GM19043 (cell line): ENCODE results near the gene SPATA4.

Source experiments
- ATAC-seq: cut with Tn5 transposase; IDR thresholded peaks from one replicate; pipeline ENCODE4 v1.9.1; 2021; ENCODE audit warnings: low read depth; ENCODE audit not compliant: unreplicated experiment

Gene SPATA4

DNA sequence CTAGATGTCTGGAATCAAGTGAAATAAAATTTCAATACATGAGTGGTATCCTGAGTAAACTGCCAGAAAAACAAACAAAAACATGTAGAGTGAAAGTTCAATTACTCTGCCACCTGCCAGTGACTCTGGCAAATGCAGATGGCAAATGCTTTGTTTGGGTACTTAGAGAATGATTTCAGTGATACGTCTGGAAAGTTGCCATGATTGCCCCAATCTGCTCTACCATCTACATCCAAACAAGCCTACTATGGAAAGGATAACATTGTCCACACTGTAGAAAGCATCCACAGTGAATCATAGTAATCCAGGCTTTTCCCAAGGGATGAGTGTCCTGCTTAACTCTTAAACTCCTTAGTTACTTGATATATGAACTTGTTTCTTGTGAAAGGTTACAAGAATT is 3.4 kb downstream of the SPATA4 start:
- no peak for ATAC-seq

DNA sequence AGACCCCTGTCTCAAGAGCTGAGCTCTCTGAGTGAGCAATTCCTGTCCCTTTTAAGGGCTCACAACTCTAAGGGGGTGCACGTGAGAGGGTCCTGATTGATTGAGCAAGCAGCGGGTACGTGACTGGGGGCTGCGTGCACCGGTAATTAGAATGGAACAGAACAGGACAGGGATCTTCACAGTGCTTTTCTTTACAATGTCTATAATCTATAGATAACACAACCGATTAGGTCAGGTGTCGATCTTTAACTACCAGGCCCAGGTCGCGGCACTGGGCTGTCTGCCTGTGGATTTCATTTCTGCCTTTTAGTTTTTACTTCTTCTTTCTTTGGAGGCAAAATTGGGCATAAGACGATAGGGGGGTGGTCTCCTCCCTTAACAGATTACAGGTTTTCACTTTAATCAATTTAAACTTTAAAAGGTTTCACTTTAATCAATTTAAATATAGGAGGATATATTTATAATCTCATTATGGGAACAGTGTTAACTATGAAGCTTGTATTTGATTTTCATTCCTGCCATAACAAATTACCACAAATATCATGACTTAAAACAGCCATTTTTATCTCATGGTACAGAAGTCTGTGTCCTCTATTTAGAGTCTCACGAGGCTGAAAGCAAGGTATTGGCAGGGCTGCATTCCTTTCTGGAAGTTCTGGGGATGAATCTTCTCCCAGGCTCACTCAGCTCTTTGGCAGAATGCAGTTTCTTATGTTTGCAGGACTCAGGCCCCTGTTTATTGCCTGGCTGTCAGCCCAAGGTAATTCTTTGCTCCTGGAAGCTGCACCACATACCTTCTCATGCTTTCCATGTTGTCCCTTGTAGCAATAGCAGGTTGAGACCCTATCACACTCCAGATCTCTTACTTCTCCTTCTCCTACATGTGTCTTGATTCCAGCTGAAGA is 5.2 kb downstream of the SPATA4 start:
- no peak for ATAC-seq

DNA sequence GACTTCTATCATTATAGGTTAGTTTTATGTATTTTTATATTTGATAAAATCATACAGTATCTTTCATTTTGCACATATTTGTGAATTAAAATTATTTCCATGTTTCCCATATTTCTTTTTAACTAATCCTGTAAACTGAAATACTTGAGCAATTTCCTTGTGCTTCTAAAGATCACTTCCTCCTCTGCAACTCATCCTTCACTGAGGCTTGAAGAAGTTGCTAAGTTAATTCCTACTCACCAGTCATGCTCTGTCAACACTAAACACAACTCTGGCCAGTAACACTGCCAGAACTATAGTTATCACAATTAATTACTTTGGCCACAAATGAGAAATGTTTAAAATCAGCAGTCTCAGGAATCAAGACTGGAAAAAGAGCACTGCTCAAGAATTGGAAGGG is 6.7 kb downstream of the SPATA4 start:
- ATAC-seq = no peak

DNA sequence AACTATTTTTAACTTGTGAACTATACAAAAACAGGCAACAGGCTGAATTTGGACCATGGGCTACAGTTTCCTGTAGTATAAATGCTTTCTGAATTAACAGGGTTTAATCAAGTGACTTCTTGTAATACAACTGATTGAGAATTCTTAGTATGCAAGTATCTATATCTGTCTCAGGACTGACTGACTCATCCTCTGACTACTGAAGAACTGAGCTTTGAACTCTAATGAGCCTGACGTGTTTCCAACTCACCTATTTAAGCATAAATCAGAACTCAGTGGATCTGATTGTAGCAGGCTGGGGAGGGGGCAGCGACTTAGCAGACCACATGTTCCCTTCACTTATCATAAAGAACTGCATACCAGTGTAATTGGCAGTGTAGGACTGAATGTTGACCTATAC is 7.8 kb downstream of the SPATA4 start:
- ATAC-seq = no peak

GRCh38 chr4:176186671-176187395 is 8.6 kb downstream of the SPATA4 start:
- ATAC-seq = no peak

DNA sequence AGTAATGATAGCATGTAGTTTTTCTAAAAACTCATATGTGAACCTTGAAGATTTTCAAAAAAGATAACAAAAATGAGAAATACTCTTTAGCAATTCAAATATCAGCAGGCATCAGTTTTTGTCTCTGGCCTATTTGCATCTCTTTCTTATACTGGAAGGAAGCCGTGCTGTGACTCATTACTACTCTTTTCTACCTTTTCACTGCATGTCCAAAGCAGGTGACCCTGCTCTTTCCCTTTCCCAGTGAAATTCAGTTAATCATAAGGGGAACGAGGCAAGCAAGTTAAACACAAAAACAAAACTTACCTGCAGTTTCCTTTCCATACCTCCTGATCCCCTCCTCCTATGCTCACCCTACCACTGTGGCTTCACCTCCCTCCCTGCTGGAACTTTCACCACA is 9.3 kb downstream of the SPATA4 start:
- ATAC-seq = no peak

- no peak for ATAC-seq
These were observed 10.3 kb downstream of the SPATA4 start for GRCh38 chr4:176185051-176185450.

- no peak for ATAC-seq
These were observed 32.3 kb downstream of the SPATA4 start for GRCh38 chr4:176163041-176163440.

DNA sequence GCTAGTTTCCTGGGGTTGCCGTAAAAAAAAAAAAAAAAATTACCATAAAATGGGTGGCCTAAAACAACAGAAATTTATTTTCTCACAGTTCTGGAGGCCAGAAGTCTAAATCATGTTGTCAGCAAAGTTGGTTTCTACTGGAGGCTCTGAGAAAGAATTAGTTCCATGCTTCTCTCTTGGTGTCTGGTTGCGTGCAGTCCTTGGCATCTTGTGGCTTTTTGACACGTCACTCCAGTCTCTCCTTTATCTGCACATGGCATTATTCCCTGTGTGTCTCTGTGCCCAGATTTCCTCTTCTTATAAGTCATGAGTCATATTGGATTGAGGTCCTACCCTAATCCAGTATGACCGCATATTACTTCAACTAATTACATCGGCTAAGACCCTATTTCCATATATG is 38.7 kb downstream of the SPATA4 start:
- ATAC-seq = no peak

GRCh38 chr4:176153124-176153523 is 42.3 kb downstream of the SPATA4 start:
- no peak for ATAC-seq

DNA sequence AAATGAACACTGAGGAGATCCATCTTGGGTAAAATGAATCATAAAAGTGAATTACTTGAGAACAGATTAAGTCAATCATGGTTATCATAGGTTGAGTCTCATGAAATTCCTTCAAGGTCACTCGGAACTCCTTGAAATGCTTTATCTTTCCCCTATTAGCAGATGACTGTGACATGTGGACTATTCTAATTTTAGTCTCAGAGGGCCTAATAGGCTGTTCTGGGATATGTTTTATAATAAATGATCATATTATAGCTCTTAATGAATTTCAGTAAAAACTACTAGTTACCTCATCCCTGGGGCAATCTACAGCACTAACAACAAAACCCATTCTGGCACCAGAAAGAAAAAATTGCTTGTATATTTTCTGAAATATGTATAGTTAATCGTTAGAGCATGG is 44.7 kb downstream of the SPATA4 start:
- ATAC-seq = no peak

DNA sequence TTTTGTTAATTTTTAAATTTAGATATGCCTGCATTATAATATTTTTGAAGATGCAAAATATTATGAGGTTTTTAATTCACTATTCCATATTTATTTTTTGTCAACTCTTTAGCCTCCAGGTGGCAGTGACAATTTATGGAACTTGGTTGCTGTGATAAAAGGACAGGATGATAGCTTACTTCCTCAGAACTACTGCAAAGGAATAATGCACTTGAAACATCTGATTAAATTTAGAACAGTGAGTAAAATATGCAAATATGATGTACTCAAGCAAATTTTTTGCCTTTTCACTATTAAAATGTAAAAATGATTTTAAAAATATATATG is 45.1 kb downstream of the SPATA4 start:
- no peak for ATAC-seq

DNA sequence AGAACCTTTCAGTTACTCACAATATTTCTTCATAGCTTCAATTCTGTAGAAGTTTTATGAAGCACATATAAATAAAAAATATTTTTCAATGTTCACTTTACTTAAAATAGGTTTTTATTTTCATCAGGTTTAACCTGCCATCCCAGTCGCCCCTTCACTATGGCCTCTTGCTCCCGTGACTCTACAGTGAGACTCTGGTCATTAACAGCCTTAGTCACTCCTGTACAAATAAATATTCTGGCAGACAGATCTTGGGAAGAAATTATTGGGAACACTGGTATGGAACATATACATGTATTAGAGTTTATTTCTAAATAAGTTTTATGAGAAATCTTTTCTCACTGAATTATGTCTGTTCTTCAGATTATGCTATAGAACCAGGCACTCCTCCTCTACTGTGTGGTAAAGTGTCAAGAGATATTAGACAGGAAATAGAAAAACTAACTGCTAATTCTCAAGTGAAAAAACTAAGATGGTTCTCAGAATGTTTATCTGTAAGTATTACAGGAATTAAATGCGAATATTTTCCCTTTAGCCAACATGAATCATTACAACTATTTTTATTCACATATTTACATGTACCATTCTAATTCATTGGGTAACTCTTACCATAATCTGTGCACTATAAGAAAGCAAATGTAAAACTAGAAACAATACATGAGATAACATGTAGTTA is 45.6 kb downstream of the SPATA4 start:
- ATAC-seq = no peak

DNA sequence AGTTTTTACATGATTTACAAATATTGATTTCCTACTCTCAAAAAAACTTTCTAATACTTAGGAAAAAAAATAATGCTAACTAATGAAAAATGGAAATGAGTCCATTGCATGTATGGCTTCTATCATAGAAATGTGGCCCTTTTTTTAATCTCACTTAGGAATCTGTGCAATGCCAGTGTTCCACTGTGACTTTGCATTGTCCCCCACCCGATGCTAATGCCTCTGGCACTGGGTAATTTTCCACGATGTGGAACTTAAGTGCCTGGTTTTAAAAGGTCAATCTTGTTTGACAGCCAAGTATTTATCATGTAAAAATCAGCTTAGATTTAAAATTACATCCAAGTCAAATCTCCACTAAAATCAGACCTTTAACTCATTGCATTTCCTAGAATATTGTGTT is 53.1 kb downstream of the SPATA4 start:
- no peak for ATAC-seq

DNA sequence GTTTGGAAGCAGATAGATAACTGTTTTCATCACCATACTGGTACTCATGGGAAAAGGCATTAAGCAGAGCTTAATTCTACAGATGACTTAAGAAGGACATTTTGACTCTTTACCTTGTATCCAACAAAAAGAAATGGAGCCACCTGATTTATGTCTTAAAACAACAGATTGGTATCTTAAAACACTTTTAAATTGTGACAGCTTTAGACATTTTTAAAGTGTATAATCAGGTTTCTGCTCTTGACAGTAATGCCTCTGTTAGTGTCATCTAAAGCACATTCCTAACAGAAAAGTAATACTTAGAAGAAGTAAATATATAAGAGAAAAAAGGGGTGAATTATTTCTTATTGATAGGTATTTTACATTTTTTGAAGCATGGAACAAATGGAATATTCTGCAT is 55.9 kb downstream of the SPATA4 start:
- ATAC-seq = no peak

- ATAC-seq = no peak
These were observed 57.8 kb downstream of the SPATA4 start for GRCh38 chr4:176137631-176138030.

- ATAC-seq = peak; percentile 46
These were observed 60.7 kb downstream of the SPATA4 start for GRCh38 chr4:176134670-176135069.
